ENCODE results near the gene NPAS2. TPM values are rescaled to one million over a fixed set of nuclear protein-coding genes. Genes with fewer than 3 reads are reported as not detected.

Gene NPAS2
- total RNA-seq, 4 donors from 2014 or later, result 11.8 to 46.5 (median 21.7) TPM

DNA sequence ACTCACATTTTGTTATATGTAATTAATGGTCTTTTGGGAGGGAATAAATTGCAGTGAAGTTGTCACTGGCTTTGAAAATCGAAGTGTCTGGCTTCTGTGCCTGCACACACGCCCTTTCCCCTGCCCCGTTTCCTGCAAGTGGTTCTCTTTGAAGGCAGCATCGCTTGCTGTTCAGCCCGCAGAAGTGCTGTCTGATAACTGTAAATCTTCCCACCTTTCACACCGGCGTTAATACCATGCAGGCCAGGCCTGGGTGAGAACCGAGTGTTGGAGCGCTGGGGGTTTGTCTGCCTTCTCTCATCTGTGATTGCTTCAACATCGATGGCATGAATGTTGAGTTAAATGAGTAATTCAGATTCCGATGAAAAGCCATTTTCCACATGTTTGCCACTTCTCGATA is 144.3 kb downstream of the NPAS2 start:
- WGBS, 2 donors (ENCODE audit: low coverage in 1 of 2), result 80 to 86% methylated on average over 5 to 12 of the region's 12 CpGs
- H3K4me3 ChIP-seq, result no peak overlapping the region
- no peak overlapping the region for H3K27ac ChIP-seq

DNA sequence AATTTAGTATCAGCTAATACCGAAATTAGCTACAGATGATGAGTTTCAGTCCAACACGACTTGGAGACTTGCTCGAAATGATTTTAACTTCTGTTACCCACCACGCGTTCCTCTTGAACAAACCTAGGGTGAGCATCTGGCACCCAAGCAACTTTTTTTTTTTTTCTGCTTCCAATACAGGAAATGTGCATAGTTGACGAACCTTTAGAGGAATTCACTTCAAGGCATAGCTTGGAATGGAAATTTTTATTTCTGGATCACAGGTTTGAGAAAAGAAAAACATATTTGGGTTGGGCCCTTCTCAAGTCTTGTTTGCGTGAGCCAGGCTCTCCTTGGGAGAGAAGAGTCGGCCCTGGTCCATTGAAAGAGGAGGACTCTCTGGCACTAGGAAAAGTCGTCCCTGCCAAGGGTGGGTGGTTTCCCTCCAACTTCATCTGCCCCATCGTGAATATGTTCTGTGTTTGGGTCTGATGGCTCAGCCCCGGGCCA is 144.8 kb downstream of the NPAS2 start:
- Histone ChIP-seq H3K36me3 (peaks cover 0 to 38% of the 10 kb centered on the region in 2 donors), H3K27ac (no peak overlapping the region), H3K4me3 (no peak overlapping the region), H3K9me3 (no peaks in the 10 kb centered on the region), H3K27me3 (no peaks in the 10 kb centered on the region), H3K4me1 (peaks cover 0 to under 1% (median 0%) of the 10 kb centered on the region in 3 donors)
- 76 to 79% methylated on average over 8 of the region's 11 CpGs for whole genome bisulfite sequencing, 2 donors (ENCODE audit: low coverage in 1 of 2)
- no peak for TF ChIP-seq POLR2AphosphoS5 (IDR thresholded peaks at IDR 0.05)
- no peak for TF ChIP-seq EP300 (IDR thresholded peaks at IDR 0.05)
- TF ChIP-seq, protein P1, sequence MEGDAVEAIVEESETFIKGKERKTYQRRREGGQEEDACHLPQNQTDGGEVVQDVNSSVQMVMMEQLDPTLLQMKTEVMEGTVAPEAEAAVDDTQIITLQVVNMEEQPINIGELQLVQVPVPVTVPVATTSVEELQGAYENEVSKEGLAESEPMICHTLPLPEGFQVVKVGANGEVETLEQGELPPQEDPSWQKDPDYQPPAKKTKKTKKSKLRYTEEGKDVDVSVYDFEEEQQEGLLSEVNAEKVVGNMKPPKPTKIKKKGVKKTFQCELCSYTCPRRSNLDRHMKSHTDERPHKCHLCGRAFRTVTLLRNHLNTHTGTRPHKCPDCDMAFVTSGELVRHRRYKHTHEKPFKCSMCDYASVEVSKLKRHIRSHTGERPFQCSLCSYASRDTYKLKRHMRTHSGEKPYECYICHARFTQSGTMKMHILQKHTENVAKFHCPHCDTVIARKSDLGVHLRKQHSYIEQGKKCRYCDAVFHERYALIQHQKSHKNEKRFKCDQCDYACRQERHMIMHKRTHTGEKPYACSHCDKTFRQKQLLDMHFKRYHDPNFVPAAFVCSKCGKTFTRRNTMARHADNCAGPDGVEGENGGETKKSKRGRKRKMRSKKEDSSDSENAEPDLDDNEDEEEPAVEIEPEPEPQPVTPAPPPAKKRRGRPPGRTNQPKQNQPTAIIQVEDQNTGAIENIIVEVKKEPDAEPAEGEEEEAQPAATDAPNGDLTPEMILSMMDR (IDR thresholded peaks at IDR 0.05), result no peak
- TF ChIP-seq POLR2A (IDR thresholded peaks at IDR 0.05), result no peak
- ATAC-seq, result no peak

More for the DNA sequence above, 144.3 kb downstream of the NPAS2 start:
- no peak for ATAC-seq
- H3K9me3 ChIP-seq, result no peaks in the 10 kb centered on the region
- TF ChIP-seq EP300 (IDR thresholded peaks at IDR 0.05) (no peak), POLR2A (IDR thresholded peaks at IDR 0.05) (no peak), POLR2AphosphoS5 (IDR thresholded peaks at IDR 0.05) (no peak)
- TF ChIP-seq, protein P1 (IDR thresholded peaks at IDR 0.05), result no peak
- peaks cover 0 to 6% (median 0%) of the 10 kb centered on the region in 3 donors for H3K4me1 ChIP-seq
- no peaks in the 10 kb centered on the region for H3K27me3 ChIP-seq
- peaks cover 0 to 33% of the 10 kb centered on the region in 2 donors for H3K36me3 ChIP-seq

DNA sequence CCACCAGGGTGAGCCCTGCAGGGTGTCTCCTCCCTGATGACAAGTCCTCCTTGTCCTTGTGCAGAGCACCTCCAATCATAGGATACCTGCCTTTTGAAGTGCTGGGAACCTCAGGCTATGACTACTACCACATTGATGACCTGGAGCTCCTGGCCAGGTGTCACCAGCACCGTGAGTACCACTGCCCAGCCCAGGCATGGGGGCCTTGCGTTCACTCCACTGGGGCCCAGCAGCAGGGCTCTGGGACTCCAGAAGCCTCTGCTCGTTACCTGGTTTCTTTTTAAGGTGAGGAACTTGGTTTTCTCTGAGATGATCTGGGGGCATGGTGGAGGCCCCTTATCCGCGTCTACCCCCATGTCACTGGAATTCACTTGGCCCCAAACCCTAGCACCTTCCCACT is 145.7 kb downstream of the NPAS2 start:
- no peak overlapping the region for H3K4me3 ChIP-seq
- peaks cover 0 to 44% of the 10 kb centered on the region in 2 donors for H3K36me3 ChIP-seq
- ATAC-seq, result no peak
- no peak overlapping the region for H3K27ac ChIP-seq
- no peaks in the 10 kb centered on the region for H3K9me3 ChIP-seq
- WGBS, 2 donors (ENCODE audit: low coverage in 1 of 2), result 87 to 92% methylated on average over 2 to 3 of the region's 5 CpGs
- H3K27me3 ChIP-seq, result no peaks in the 10 kb centered on the region
- H3K4me1 ChIP-seq, result no peaks in the 10 kb centered on the region
- no peak for TF ChIP-seq POLR2A (IDR thresholded peaks at IDR 0.05)
- no peak for TF ChIP-seq POLR2AphosphoS5 (IDR thresholded peaks at IDR 0.05)
- TF ChIP-seq, protein P1 (IDR thresholded peaks at IDR 0.05), result no peak
- TF ChIP-seq EP300 (IDR thresholded peaks at IDR 0.05), result no peak

DNA sequence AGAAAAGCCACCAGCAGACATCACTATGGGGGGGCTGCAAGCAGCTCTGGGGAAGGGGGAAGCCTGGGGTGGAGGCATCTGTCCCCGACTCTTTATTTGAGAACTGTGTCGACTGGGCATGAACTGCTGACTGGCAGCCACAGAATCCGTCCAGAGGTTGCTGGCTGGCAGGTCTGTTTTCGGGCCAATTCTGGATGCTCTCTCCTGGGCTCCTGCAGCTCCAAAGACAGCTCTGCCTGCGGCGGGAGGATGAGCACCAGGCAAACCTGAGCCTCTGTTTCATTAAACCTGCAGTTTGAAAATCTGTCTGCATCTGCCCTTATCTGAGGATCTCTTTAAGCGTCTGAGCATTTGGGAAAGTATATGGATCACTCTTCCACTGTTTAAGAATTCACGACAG is 147.8 kb downstream of the NPAS2 start:
- H3K4me1 ChIP-seq, result no peaks in the 10 kb centered on the region
- no peak overlapping the region for H3K27ac ChIP-seq
- TF ChIP-seq POLR2AphosphoS5 (IDR thresholded peaks at IDR 0.05) (no peak), POLR2A (IDR thresholded peaks at IDR 0.05) (no peak), EP300 (IDR thresholded peaks at IDR 0.05) (no peak)
- TF ChIP-seq, protein P1 (IDR thresholded peaks at IDR 0.05), result no peak
- ATAC-seq, result no peak
- 83 to 88% methylated on average over 4 to 8 of the region's 8 CpGs for WGBS, 2 donors (ENCODE audit: low coverage in 1 of 2)
- H3K27me3 ChIP-seq, result no peaks in the 10 kb centered on the region
- H3K4me3 ChIP-seq, result no peak overlapping the region
- H3K9me3 ChIP-seq, result no peaks in the 10 kb centered on the region
- H3K36me3 ChIP-seq, result peaks cover 0 to 65% of the 10 kb centered on the region in 2 donors

All from gastroesophageal sphincter (tissue), 4 donors.